Measurements from ENCODE around the gene PRDX2.
"Not testable (repeated sequence)": the region's sequence is repeated elsewhere in the genome, so short reads cannot be mapped to it uniquely, and the experiment has no call there.

Gene PRDX2

DNA sequence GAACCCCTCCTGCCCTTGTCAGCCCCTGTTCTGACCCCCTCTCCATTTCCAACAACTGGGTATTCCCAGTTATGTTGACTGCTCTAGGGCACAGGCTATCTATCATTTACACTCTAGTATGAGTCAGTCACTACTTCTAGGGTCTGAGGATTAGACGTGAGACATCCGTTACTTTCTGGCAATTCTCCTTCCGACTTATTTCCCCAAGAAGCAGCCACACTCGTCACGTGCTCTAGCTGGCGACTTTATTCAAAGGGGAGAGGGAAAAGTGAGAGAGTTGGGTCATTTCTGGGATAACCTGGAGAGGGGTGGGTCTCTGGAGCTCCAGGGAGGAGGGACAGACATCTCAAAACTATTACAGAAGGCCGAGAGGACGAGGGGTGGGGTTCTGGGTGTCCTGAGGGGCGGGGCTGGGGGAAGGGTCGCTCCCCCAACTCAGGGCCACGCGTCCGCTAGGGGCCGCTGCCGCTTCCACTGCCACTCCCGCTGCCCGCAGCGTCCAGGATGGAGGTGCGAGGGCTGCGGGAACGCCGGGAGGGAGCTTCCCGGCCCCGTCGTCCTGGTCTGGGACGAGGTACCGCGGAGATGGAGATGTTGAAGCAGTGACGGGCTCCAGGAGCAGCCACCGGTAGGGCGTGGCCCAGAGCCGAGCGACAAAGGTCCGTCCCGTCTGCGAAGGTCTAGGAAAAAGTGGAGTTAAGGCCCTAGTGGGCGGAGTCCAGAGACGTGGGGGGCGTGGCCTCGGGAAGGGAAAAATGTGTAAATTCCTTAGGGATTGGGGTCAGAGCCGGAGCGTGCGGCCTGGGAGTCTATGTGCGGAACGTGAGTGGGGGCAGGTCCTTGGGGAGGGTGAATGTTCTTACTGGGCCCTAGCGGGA, 23.9 kb upstream of the PRDX2 start:
- DNase-seq, result no peak

- no peak for DNase-seq
Observed at GRCh38 chr19:12821761-12822160, 20.2 kb upstream of the PRDX2 start.

- DNase-seq, result not testable (repeated sequence)
Observed at GRCh38 chr19:12817810-12818209, 16.2 kb upstream of the PRDX2 start.

DNA sequence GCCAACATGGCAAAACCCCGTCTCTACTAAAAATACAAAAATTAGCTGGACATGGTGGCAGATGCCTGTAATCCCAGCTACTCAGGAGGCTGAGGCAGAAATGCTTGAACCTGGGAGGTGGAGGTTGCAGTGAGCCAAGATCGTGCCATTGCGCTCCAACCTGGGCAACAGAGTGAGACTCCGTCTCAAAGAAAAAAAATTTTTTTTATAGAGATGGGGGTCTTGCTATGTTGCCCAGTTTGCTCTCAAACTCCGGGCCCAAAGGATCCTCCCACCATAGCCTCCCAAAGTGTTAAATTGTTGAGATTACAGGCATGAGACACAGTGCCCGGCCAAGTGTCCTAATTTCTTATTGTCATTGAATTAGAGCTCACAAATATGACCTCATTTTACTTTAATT, 15.6 kb upstream of the PRDX2 start:
- not testable (repeated sequence) for DNase-seq

GRCh38 chr19:12815088-12815487, 13.5 kb upstream of the PRDX2 start:
- DNase-seq, result no peak

GRCh38 chr19:12806242-12807081, 4.9 kb upstream of the PRDX2 start, which contains the start of gene RNASEH2A:
TSS of gene RNASEH2A (plus strand) at chr19:12806584. CDS start at chr19:12806674, 90 bp downstream.
- DNase-seq, result peak; percentile 75 to 76

DNA sequence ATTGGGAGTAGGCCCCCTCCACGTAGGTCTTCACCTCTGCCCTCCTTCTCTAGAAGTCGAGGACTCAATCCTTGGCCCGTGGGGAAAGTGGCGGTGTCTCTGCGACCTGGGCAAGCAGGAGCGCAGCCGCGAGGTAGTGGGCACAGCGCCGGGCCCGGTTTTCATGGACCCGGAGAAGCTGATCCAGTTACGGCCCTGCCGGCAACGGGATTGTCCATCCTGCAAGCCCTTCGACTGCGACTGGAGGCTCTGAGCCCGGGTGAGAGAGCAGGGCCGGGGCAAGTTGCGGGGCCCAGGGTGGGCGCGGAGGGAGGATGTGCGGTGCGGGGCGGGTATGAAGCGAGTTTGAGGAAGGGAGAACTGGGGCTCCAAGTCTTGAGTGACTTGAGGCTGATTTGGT, 2.5 kb upstream of the PRDX2 start:
- no peak for DNase-seq

- DNase-seq, result peak in 1 of 2 experiments; percentile 41
Observed at GRCh38 chr19:12802267-12803106, 887 bp upstream of the PRDX2 start.

DNA sequence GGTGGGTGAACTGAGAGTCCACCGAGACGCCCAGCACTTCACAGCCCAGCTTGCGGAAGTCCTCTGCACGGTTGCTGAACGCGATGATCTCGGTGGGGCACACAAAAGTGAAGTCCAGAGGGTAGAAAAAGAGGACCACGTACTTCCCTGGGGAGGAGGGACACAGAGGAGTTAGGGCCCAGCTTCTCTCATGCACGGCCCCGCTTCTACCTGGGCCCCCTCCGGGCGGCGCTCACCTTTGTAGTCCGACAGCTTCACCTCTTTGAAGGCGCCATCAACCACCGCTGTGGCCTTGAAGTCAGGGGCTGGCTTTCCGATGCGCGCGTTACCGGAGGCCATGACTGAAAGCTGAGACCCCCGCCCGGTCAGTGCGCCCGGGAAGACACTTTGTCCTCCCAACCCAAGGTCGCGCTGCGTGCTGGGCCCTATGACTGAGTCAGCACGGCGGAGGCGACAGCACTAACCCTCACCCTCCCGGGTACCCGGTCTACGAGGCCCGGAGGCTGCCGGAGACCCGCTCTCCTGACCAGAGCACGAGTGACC, 606 bp downstream of the PRDX2 start:
- DNase-seq, result no peak

GRCh38 chr19:12800466-12800770, 1.2 kb downstream of the PRDX2 start:
- DNase-seq, result no peak

- no peak for DNase-seq
Observed at GRCh38 chr19:12799742-12800465, 1.7 kb downstream of the PRDX2 start.

DNA sequence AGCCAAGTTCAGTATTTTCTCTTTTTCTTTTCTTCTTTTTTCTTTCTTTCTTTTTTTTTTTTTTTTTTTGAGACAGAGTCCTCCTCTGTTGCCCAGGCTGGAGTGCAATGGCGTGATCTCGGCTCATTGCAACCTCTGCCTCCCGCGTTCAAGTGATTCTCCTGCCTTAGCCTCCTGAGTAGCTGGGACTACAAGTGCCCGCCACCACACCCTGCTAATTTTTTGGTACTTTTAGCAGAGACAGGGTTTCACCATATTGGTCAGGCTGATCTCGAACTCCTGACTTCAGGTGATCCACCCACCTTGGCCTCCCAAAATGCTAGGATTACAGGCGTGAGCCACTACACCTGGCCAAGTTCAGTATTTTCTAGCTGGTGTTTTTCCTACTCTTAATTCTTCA, 4.0 kb downstream of the PRDX2 start:
- not testable (repeated sequence) for DNase-seq

DNA sequence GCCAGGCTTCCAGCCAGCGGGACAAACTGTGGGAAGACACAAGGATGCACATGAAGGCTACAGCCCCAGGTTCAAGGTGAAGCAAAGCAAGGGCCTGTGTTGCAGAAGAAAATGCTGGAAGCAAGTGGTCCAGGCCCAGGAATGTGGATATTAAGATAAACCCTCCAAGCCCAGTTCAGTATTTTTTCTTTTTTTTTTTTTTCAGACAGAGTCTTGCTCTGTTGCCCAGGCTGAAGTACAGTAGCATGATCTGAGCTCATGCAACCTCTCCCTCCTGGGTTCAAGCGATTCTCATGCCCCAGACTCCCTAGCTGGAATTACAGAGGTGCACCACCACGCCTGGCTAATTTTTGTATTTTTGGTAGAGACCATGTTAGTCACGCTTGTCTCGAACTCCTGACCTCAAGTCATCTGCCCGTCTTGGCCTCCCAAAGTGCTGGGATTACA, 4.4 kb downstream of the PRDX2 start:
- no peak for DNase-seq

- peak in 1 of 2 experiments; percentile 64 for DNase-seq
Observed at GRCh38 chr19:12796146-12797071, 5.2 kb downstream of the PRDX2 start.

- no peak for DNase-seq
Observed at GRCh38 chr19:12794971-12795381, 6.6 kb downstream of the PRDX2 start.

DNA sequence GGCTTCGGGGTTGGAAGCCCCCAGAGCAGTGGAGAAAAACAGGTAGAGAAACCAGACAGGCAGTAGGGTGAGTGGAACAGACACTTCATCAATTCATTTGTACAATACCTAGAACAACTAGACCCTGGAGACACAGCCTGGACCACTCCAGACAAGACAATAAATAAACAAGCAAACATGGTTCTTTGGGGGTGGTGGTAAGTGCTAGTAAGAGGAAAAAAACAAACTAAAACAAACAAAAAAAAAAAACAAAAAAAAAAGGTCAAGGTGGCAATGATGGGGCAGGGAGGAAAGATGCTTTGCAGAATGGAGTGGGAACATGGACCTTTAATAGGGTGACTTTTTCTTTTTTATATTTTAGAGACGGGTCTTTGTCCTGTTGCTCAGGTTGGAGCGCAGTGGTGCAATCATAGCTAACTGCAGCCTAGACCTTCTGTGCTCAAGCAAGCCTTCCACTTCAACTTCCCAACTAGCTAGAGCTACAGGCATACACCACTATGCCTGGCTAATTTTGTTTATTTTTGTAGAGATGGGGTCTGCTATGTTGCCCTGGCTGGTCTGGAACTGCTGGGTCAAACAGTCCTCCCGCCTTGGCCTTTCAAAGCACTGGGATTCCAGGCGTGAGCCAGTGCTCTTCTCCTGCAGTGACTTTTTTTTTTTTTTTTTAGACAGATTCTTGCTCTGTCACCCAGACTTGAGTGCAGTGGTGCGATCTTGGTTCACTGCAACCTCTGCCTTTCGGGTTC, 7.2 kb downstream of the PRDX2 start:
- no peak for DNase-seq

DNA sequence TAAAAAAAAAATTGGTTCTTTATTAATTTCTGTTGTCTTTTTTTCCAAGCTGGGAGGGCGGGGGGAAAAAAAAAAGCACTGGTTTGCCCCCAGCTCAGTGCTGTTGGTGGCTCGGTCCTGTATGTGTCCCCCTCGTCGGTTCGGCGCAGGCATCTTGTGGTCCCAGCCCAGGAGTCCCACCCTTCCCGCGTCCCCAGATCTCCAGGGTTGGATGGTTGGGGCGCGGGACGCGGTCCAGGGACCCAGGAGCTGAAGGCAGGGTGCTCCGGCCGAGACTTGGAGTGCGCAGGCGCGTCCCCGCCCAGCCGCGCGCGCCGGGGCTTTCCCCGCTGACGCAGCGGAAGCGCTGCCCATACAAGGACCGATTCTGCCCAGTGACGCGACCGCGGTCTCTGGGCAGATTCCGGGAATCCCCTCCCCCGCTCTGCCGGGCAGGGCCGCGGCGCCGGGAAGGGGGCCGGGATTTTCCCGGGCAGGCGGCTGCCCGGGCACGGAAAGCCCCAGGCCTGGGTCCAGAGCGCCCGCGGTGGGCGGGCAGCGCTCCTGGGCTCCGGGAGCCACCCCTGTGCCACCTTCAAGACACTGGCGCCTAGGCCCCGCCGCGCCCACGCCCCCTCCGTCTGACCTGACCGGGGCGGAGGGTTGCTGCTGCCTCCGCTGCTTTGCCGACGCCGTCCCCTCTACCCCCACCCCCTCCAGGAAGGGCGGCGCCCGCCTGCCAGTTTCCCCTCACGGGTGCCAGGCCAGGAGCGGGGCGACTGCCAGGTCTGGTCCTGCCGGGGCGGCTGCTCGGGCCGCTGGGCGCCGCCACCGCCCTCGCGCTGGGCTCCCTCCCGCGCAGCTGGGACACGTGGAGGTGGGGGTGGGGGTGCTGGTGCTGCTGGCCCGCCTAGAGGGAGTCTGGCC, 8.1 kb downstream of the PRDX2 start:
- DNase-seq, result peak; percentile 59 to 70

DNA sequence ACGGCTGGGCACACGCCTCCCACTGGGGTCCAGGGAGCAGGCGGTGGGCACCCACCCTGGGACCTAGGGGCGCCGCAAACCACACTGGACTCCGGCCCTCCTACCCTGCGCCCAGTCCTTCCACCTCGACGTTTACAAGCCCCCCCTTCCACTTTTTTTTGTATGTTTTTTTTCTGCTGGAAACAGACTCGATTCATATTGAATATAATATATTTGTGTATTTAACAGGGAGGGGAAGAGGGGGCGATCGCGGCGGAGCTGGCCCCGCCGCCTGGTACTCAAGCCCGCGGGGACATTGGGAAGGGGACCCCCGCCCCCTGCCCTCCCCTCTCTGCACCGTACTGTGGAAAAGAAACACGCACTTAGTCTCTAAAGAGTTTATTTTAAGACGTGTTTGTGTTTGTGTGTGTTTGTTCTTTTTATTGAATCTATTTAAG, 8.7 kb downstream of the PRDX2 start:
- no peak for DNase-seq

Data from cerebellar nuclear complex (tissue), 1 donor.